Natural killer cell (primary cell): ENCODE data around the gene TRIM27. TPM values are rescaled to one million over a fixed set of nuclear protein-coding genes. Genes with fewer than 3 reads are reported as not detected.
A peak's percentile ranks its signal among the peaks of the same experiment; 100 is the strongest.

ENCODE experiments used
- ATAC-seq, 3 donors: fragments of 150-1000 bp in 2 of 3; fragments of 200-7000 bp in 1 of 3; cut with Tn5 transposase; 1 replicate in 1 of 3; 2 replicates in 2 of 3; pipeline ENCODE4 v1.10.0; 2021; ENCODE audit warnings: mild to moderate bottlenecking in 2 of 3, moderate library complexity in 2 of 3
- DNase-seq, 2 donors: peaks; one replicate each; pipeline versions ENCODE4 v3.0.0 to v3.0.0-alpha.2; 2013 to 2021; ENCODE audit warnings: mixed read lengths in 1 of 2
- H3K27ac ChIP-seq: one replicate; pipeline ENCODE4 v1.5.1; 2013; ENCODE audit warnings: mild to moderate bottlenecking, low read length
- H3K27me3 ChIP-seq: one replicate; pipeline ENCODE4 v1.6.1; 2013; ENCODE audit warnings: low read length; ENCODE audit not compliant: control insufficient read depth, insufficient read depth
- H3K36me3 ChIP-seq: one replicate; pipeline ENCODE4 v1.6.1; 2013; ENCODE audit warnings: low read length; ENCODE audit not compliant: control insufficient read depth, insufficient read depth
- H3K4me1 ChIP-seq: one replicate; pipeline ENCODE4 v1.6.1; 2013; ENCODE audit warnings: low read length; ENCODE audit not compliant: control insufficient read depth, insufficient read depth
- H3K4me3 ChIP-seq: one replicate; pipeline ENCODE4 v1.5.1; 2013; ENCODE audit warnings: low read length
- H3K9me3 ChIP-seq: one replicate; pipeline ENCODE4 v1.6.1; 2013; ENCODE audit warnings: low read length; ENCODE audit not compliant: control insufficient read depth, insufficient read depth
- H3K27ac Mint-ChIP-seq, 2 donors: one replicate each; pipeline ENCODE4 v1.8.0; 2022; ENCODE audit warnings: mild to moderate bottlenecking in 2 of 2, mixed read lengths in 2 of 2, moderate library complexity in 1 of 2
- H3K27me3 Mint-ChIP-seq, 2 donors: one replicate each; pipeline ENCODE4 v1.8.0; 2022; ENCODE audit warnings: low read depth in 2 of 2, mixed read lengths in 2 of 2
- H3K36me3 Mint-ChIP-seq: one replicate; pipeline ENCODE4 v1.8.0; 2022; ENCODE audit warnings: mixed read lengths
- H3K4me1 Mint-ChIP-seq, 2 donors: one replicate each; pipeline ENCODE4 v1.8.0; 2022; ENCODE audit warnings: mixed read lengths in 2 of 2
- H3K4me3 Mint-ChIP-seq: one replicate; pipeline ENCODE4 v1.8.0; 2022; ENCODE audit warnings: mild to moderate bottlenecking, moderate library complexity, mixed read lengths
- H3K9me3 Mint-ChIP-seq, 2 donors: one replicate each; pipeline ENCODE4 v1.8.0; 2022; ENCODE audit warnings: mixed read lengths in 2 of 2
- CTCF ChIP-seq: fragments of 200-600 bp; IDR thresholded peaks from one replicate; pipeline ENCODE4 v1.8.0; 2022; ENCODE audit warnings: antibody characterized with exemption
- WGBS: methylation state at CpG from one replicate; pipeline ENCODE4 v1.1.7; 2013; ENCODE audit warnings: missing lambda C conversion rate; ENCODE audit not compliant: insufficient coverage; 5-methylcytosine and 5-hydroxymethylcytosine counted together
- intact Hi-C: fragments of 100-400 bp; cut with micrococcal nuclease; formaldehyde crosslinking; loops from one replicate; pipeline ENCODE4 v1.14.2; 2022
- total RNA-seq, 4 donors: library from RNA; stranded (reverse); fragments of 120-200 nt in 1 of 4; gene quantifications; one replicate each; pipeline versions ENCODE4 v1.2.3 to v1.2.4, GENCODE V29; 2013 to 2022

TRIM27 gene
- total RNA-seq, 3 donors from 2014 or later (not counting 1 experiment from before 2014, with no cell fraction given), result 19.3 to 33.6 (median 25.1) TPM

GRCh38 chr6:28895131-28895812 lies 28.5 kb downstream of the TRIM27 start:
- no peaks in the 10 kb centered on the region for H3K27me3 Mint-ChIP-seq
- 11% methylated on average over 27 of the region's 27 CpGs for WGBS
- H3K36me3 Mint-ChIP-seq, result no peaks in the 10 kb centered on the region
- intact Hi-C loops, result loop anchor here (5.0 to 10.0 kb wide), 2 partner anchors 1003 to 1060 kb away; a partner anchor contains a TSS
- H3K9me3 ChIP-seq, result no peaks in the 10 kb centered on the region
- H3K27ac Mint-ChIP-seq, result peak overlapping the region; percentile 99
- DNase-seq, result peak; percentile 84 to 96
- H3K9me3 Mint-ChIP-seq, result peaks cover 0 to 2% of the 10 kb centered on the region in 2 donors
- peak; percentile 66 to 84 (median 74) for ATAC-seq
- no peak for TF ChIP-seq CTCF
- H3K4me3 Mint-ChIP-seq, result peak overlapping the region; percentile 97
- H3K4me3 ChIP-seq, result peak overlapping the region; percentile 72
- H3K27ac ChIP-seq, result peak overlapping the region; percentile 96
- no peaks in the 10 kb centered on the region for H3K36me3 ChIP-seq
- peaks cover 24 to 25% of the 10 kb centered on the region in 2 donors for H3K4me1 Mint-ChIP-seq
- H3K4me1 ChIP-seq, result peaks cover 13% of the 10 kb centered on the region
- no peaks in the 10 kb centered on the region for H3K27me3 ChIP-seq

GRCh38 chr6:28893172-28893799 lies 30.5 kb downstream of the TRIM27 start:
- WGBS, result 94% methylated on average over 6 of the region's 9 CpGs
- Mint-ChIP-seq H3K36me3 (no peaks in the 10 kb centered on the region), H3K4me3 (peak overlapping the region; percentile 45), H3K27ac (peak overlapping the region in 1 of 2 donors; percentile 37), H3K27me3 (no peaks in the 10 kb centered on the region), H3K9me3 (peaks cover 0 to 2% of the 10 kb centered on the region in 2 donors), H3K4me1 (peaks cover 22 to 24% of the 10 kb centered on the region in 2 donors)
- no peak for TF ChIP-seq CTCF
- ATAC-seq (no peak), DNase-seq (no peak)
- no peaks in the 10 kb centered on the region for H3K36me3 ChIP-seq
- H3K4me1 ChIP-seq, result peaks cover 10% of the 10 kb centered on the region
- H3K9me3 ChIP-seq, result no peaks in the 10 kb centered on the region
- intact Hi-C loops, result loop anchor here (10.0 kb wide), 1 partner anchor 1058 kb away; a partner anchor contains a TSS
- no peaks in the 10 kb centered on the region for H3K27me3 ChIP-seq
- H3K4me3 ChIP-seq, result no peak overlapping the region
- no peak overlapping the region for H3K27ac ChIP-seq

- ATAC-seq, result no peak
- H3K4me3 Mint-ChIP-seq, result no peak overlapping the region
- no peaks in the 10 kb centered on the region for H3K36me3 Mint-ChIP-seq
- DNase-seq, result no peak
- no peak overlapping the region for H3K27ac Mint-ChIP-seq
- Histone ChIP-seq H3K4me3 (no peak overlapping the region), H3K9me3 (no peaks in the 10 kb centered on the region), H3K27me3 (no peaks in the 10 kb centered on the region), H3K36me3 (no peaks in the 10 kb centered on the region), H3K27ac (no peak overlapping the region), H3K4me1 (peaks cover 6% of the 10 kb centered on the region)
- WGBS, result 100% methylated on average over 1 of the region's 4 CpGs
- intact Hi-C loops, result loop anchor here (10.0 kb wide), 1 partner anchor 1058 kb away; a partner anchor contains a TSS
- peaks cover 19 to 23% of the 10 kb centered on the region in 2 donors for H3K4me1 Mint-ChIP-seq
- TF ChIP-seq CTCF, result no peak
- H3K27me3 Mint-ChIP-seq, result no peaks in the 10 kb centered on the region
- H3K9me3 Mint-ChIP-seq, result peaks cover 0 to 2% of the 10 kb centered on the region in 2 donors
Observed at GRCh38 chr6:28892525-28892924, 31.3 kb downstream of the TRIM27 start.
